GM10266 (cell line): Measurements from ENCODE around the gene MUCL1.
"Not testable (repeated sequence)": the region's sequence is repeated elsewhere in the genome, so short reads cannot be mapped to it uniquely, and the experiment has no call there.

ENCODE experiments used
- DNase-seq: peaks from one replicate; pipeline ENCODE4 v3.0.0; 2012; ENCODE audit errors: extremely low spot score
- CTCF ChIP-seq: IDR thresholded peaks from 2 replicates; pipeline ENCODE4 v1.5.1; 2012; ENCODE audit warnings: mild to moderate bottlenecking, low read depth; ENCODE audit not compliant: control insufficient read depth, insufficient read depth; ENCODE audit errors: missing control alignments

The MUCL1 gene

GRCh38 chr12:54870048-54870447 lies 15.7 kb downstream of the MUCL1 start:
- DNase-seq = no peak
- no peak for TF ChIP-seq CTCF

DNA sequence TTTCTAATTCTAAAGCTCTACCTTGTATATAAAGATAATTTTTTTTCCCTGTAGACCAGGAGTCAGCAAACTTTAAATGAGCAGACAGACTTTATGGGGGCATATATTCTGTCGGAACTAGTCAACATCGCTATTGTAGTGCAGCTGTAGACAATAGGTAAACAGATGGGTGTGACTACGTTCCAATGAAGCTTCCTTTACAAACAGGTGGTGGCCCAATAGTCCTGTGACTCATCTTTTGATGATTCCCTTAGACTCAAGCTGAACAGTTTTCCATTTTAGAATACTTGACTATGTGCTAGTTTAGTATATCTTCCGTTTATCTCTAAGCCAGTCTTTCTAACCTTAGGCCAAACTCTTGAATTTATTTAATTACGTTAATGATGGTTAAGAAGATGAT lies 16.3 kb downstream of the MUCL1 start:
- no peak for DNase-seq
- no peak for TF ChIP-seq CTCF

GRCh38 chr12:54879150-54879549 lies 24.8 kb downstream of the MUCL1 start:
- no peak for TF ChIP-seq CTCF
- DNase-seq = no peak

- TF ChIP-seq CTCF = no peak
- no peak for DNase-seq
Measured at GRCh38 chr12:54879579-54879978, 25.3 kb downstream of the MUCL1 start.

DNA sequence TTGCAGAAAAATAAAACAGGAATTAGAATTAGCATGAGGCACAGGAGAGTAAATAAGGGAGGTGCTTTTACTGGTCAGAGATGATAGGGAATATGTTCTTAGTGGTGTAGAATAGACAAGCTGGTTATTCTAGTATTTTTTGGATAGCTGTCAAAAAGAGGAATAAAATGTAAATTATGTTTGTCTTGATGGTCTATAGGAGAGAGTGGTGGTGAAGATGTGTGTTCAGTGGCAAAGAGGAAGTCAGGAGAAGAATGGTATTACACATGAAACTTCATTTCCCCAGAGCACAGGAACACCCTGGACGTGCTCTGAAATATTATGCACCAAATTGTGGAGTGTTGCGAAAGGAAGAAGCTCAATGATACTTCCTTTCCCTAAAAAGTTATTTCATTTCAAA lies 27.8 kb downstream of the MUCL1 start:
- TF ChIP-seq CTCF = no peak
- no peak for DNase-seq

GRCh38 chr12:54882597-54882996 lies 28.3 kb downstream of the MUCL1 start:
- DNase-seq = not testable (repeated sequence)

DNA sequence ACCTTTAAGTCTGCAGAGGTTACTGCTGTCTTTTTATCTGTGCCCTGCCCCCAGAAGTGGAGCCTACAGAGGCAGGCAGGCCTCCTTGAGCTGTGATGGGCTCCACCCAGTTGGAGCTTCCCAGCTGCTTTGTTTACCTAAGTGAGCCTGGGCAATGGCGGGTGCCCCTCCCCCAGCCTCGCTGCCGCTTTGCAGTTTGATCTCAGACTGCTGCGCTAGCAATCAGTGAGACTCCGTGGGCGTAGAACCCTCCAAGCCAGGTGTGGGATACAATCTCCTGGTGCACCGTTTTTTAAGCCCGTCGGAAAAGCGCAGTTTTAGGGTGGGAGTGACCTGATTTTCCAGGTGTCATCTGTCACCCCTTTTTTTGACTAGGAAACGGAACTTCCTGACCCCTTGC lies 34.1 kb downstream of the MUCL1 start:
- not testable (repeated sequence) for DNase-seq

GRCh38 chr12:54890339-54890738 lies 36.0 kb downstream of the MUCL1 start:
- DNase-seq = no peak
- no peak for TF ChIP-seq CTCF

- no peak for DNase-seq
- no peak for TF ChIP-seq CTCF
Measured at GRCh38 chr12:54891717-54892478, 37.6 kb downstream of the MUCL1 start.
